Diencephalon (tissue), 1 donor: ENCODE measurements around the gene ZNF658. TPM values are rescaled to one million over a fixed set of nuclear protein-coding genes. Genes with fewer than 3 reads are reported as not detected.

ENCODE experiments used
- small RNA-seq: library from RNA; depleted of rRNA; stranded (forward); fragments of <200 nt; gene quantifications from one replicate; pipeline ENCODE3, GENCODE V24; 2014
- total RNA-seq: library from RNA; depleted of rRNA; stranded (reverse); fragments of >200 nt; gene quantifications from one replicate; pipeline ENCODE4 v1.2.3, GENCODE V29; 2014

The ZNF658 gene
- total RNA-seq: 26.3 TPM

GRCh38 chr9:66900490-66901131 lies at the start of gene ZNF658:
Gene ZNF658, plus strand, starts transcription at chr9:66900725. Its CDS starts 2,837 bp downstream, at chr9:66903562.

Small RNAs within 50 kb of the gene (small RNA-seq; reads per million reads assigned to genes)
- not detected for gene AL353770.2

Other genes with a start within 250 kb of the ZNF658 start
- not detected for gene SPATA31A3, start 91.8 kb downstream of the ZNF658 start, total RNA-seq